HEK293 (cell line): ENCODE results near the gene WDFY2.

Experiments used
- CTCF ChIA-PET: fragments of 350-600 bp; formaldehyde crosslinking; extraction: SDS; loops from one replicate; lab custom pipeline; 2021; ENCODE audit warnings: antibody characterized with exemption; lab: Yijun Ruan, JAX
- POLR2A ChIA-PET: fragments of 300-600 bp; formaldehyde crosslinking; extraction: SDS; loops from one replicate; lab custom pipeline; 2020; ENCODE audit warnings: antibody characterized with exemption, inconsistent platforms; lab: Yijun Ruan, JAX
- H3K27ac ChIP-seq: fragments of 200-500 bp; sonication (Bioruptor generic); 2 replicates; pipeline ENCODE4 v1.5.1; 2014; ENCODE audit warnings: low read depth, low read length, control low read depth, inconsistent platforms; ENCODE audit errors: extremely low read depth
- H3K36me3 ChIP-seq, 2 experiments: fragments of 200-500 bp in 1 of 2; sonication (Bioruptor generic) in 1 of 2; 1 replicate in 1 of 2; 2 replicates in 1 of 2; pipeline ENCODE4 v1.5.1; 2014 to 2017; ENCODE audit warnings: inconsistent platforms in 2 of 2, low read length in 2 of 2; ENCODE audit not compliant: control insufficient read depth in 2 of 2, insufficient read depth in 1 of 2
- H3K4me1 ChIP-seq: fragments of 200-500 bp; sonication (Bioruptor generic); 2 replicates; pipeline ENCODE4 v1.5.1; 2014; ENCODE audit warnings: mild to moderate bottlenecking, low read length, inconsistent platforms; ENCODE audit not compliant: control insufficient read depth, insufficient read depth
- H3K4me3 ChIP-seq: 2 replicates; pipeline ENCODE4 v1.5.1; 2011; ENCODE audit warnings: low read depth, mild to moderate bottlenecking, control low read depth, low read length, moderate library complexity
- H3K9me3 ChIP-seq: fragments of 200-500 bp; sonication (Bioruptor generic); 2 replicates; pipeline ENCODE4 v1.5.1; 2014; ENCODE audit warnings: low read depth, low read length, inconsistent platforms; ENCODE audit not compliant: control insufficient read depth, insufficient read depth
- BCL6B ChIP-seq: fragments of 450-650 bp; formaldehyde crosslinking; IDR thresholded peaks from 2 replicates; pipeline ENCODE4 v1.5.1; 2017; ENCODE audit warnings: missing biosample characterization, missing genetic modification characterization
- KLF8 ChIP-seq: fragments of 450-650 bp; formaldehyde crosslinking; IDR thresholded peaks from 2 replicates; pipeline ENCODE4 v1.5.1; 2016; ENCODE audit warnings: missing biosample characterization, missing genetic modification characterization
- WT1 ChIP-seq: fragments of 450-650 bp; formaldehyde crosslinking; IDR thresholded peaks from 2 replicates; pipeline ENCODE4 v1.5.1; 2016; ENCODE audit warnings: missing biosample characterization, missing genetic modification characterization
- ZBTB20 ChIP-seq: fragments of 450-650 bp; formaldehyde crosslinking; IDR thresholded peaks from 2 replicates; pipeline ENCODE4 v1.5.1; 2016; ENCODE audit warnings: missing biosample characterization, missing genetic modification characterization
- ZNF112 ChIP-seq: fragments of 450-650 bp; formaldehyde crosslinking; IDR thresholded peaks from 2 replicates; pipeline ENCODE4 v1.5.0; 2017; ENCODE audit warnings: missing biosample characterization, missing genetic modification characterization
- ZNF114 ChIP-seq: fragments of 450-650 bp; formaldehyde crosslinking; IDR thresholded peaks from 2 replicates; pipeline ENCODE4 v1.5.0; 2017; ENCODE audit warnings: missing biosample characterization, missing genetic modification characterization
- ZNF221 ChIP-seq: fragments of 450-650 bp; formaldehyde crosslinking; IDR thresholded peaks from 2 replicates; pipeline ENCODE4 v1.5.1; 2017; ENCODE audit warnings: missing biosample characterization, missing genetic modification characterization, borderline replicate concordance
- ZNF280C ChIP-seq: fragments of 450-650 bp; formaldehyde crosslinking; IDR thresholded peaks from 2 replicates; pipeline ENCODE4 v1.5.1; 2016; ENCODE audit warnings: missing biosample characterization, missing genetic modification characterization
- ZNF335 ChIP-seq: fragments of 450-650 bp; formaldehyde crosslinking; conservative IDR thresholded peaks from 2 replicates; pipeline ENCODE4 v1.5.1; 2016; ENCODE audit warnings: missing biosample characterization, missing genetic modification characterization
- ZNF37A ChIP-seq: fragments of 450-650 bp; IDR thresholded peaks from 2 replicates; pipeline ENCODE4 v1.5.1; 2018; ENCODE audit warnings: missing biosample characterization, missing genetic modification characterization
- ZNF560 ChIP-seq: fragments of 450-650 bp; formaldehyde crosslinking; IDR thresholded peaks from 2 replicates; pipeline ENCODE4 v1.5.1; 2017; ENCODE audit warnings: missing biosample characterization, missing genetic modification characterization, borderline replicate concordance
- ZNF596 ChIP-seq: fragments of 450-650 bp; IDR thresholded peaks from 2 replicates; pipeline ENCODE4 v1.5.0; 2018; ENCODE audit warnings: missing biosample characterization, mild to moderate bottlenecking, missing genetic modification characterization, moderate library complexity
- ZNF654 ChIP-seq: fragments of 450-650 bp; formaldehyde crosslinking; IDR thresholded peaks from 2 replicates; pipeline ENCODE4 v1.5.1; 2016; ENCODE audit warnings: low read depth, missing biosample characterization, missing genetic modification characterization
- ZNF777 ChIP-seq: fragments of 450-650 bp; formaldehyde crosslinking; IDR thresholded peaks from 2 replicates; pipeline ENCODE4 v1.5.1; 2017; ENCODE audit warnings: missing biosample characterization, missing genetic modification characterization, borderline replicate concordance
- ZNF785 ChIP-seq: fragments of 450-650 bp; formaldehyde crosslinking; IDR thresholded peaks from 2 replicates; pipeline ENCODE4 v1.5.1; 2016; ENCODE audit warnings: missing biosample characterization, missing genetic modification characterization
- ZNF791 ChIP-seq: fragments of 450-650 bp; formaldehyde crosslinking; IDR thresholded peaks from 2 replicates; pipeline ENCODE4 v1.5.1; 2016; ENCODE audit warnings: missing biosample characterization, missing genetic modification characterization
- ZNF830 ChIP-seq: fragments of 450-650 bp; IDR thresholded peaks from 2 replicates; pipeline ENCODE4 v1.5.0; 2018; ENCODE audit warnings: missing biosample characterization, missing genetic modification characterization, low read depth, mild to moderate bottlenecking, moderate library complexity
- TF ChIP-seq, protein P1 (sequence below): fragments of 450-650 bp; formaldehyde crosslinking; IDR thresholded peaks from 2 replicates; pipeline ENCODE4 v1.5.1; 2016; ENCODE audit warnings: missing biosample characterization, missing genetic modification characterization
- TF ChIP-seq, protein P2 (sequence below): fragments of 450-650 bp; formaldehyde crosslinking; IDR thresholded peaks from 2 replicates; pipeline ENCODE4 v1.5.1; 2016; ENCODE audit warnings: missing biosample characterization, missing genetic modification characterization, borderline replicate concordance

WDFY2 gene

DNA sequence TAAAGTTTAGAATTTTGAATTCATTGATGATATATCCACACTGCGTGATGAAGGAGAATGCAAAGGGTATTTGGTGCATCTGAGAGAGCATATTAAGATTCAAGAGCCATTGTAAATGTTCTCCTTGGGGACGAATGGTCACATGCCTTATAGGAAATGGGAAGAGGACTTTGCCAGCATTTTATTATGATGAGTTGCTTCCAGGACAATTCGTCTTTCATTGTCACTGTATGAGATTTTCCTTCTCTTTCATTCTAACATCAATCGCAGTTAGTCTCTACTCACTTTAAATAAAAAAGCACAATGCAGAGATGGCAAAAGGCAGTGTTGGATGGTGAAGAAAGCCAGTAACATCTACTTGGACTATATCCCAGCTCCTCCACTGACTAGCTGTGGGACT is 21.4 kb downstream of the WDFY2 start (continued):
- TF ChIP-seq ZNF777 (tag by site-specific recombination) (no peak), BCL6B (tag by site-specific recombination) (no peak), ZNF785 (no peak), ZNF791 (tag by site-specific recombination) (no peak)

GRCh38 chr13:51607165-51607564 is 22.9 kb downstream of the WDFY2 start:
- no peaks in the 10 kb centered on the region for H3K36me3 ChIP-seq
- H3K9me3 ChIP-seq = no peaks in the 10 kb centered on the region
- no peak overlapping the region for H3K27ac ChIP-seq
- 0 out of 2 replicates have a peak, but pooled peaks cover 2% of the 10 kb centered on the region for H3K4me1 ChIP-seq
- TF ChIP-seq ZNF830 (tag by site-specific recombination) (no peak), ZNF221 (tag by site-specific recombination) (no peak), ZNF114 (tag by site-specific recombination) (no peak), ZNF280C (tag by site-specific recombination) (no peak), ZBTB20 (tag by site-specific recombination) (no peak), ZNF112 (tag by site-specific recombination) (no peak), ZNF596 (tag by site-specific recombination) (no peak), WT1 (tag by site-specific recombination) (no peak)
- ChIA-PET POLR2A (no interaction called here), CTCF (no interaction called here)
- no peak overlapping the region for H3K4me3 ChIP-seq

DNA sequence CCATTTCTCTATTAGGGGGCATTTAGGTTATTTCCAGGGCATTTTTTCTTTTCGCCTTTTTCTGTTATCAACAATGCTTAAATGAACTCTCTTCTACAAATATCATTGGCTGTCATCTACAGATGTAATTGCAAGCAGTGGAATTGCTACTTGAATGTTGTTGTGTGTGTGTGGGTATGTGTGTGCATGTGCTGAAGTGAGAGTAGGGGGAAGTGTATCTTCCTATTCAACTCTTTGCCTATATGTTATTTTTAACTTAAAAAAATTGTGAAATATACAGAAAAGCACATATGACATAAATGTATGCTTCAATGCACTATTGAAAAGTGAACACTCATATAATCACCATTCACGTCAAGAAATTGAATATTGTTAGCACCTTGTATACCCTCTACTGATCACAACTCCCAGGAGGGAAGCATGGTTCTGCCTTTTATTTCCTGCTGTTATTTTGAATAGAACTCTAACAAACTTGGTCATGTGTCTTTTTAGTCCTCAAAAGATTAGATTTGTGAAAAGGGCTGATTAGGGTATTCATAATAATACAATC is 24.7 kb downstream of the WDFY2 start:
- H3K9me3 ChIP-seq = no peaks in the 10 kb centered on the region
- H3K4me1 ChIP-seq = 0 out of 2 replicates have a peak, but pooled peaks cover 5% of the 10 kb centered on the region
- H3K36me3 ChIP-seq = no peaks in the 10 kb centered on the region
- H3K4me3 ChIP-seq = no peak overlapping the region
- POLR2A ChIA-PET = interaction anchor here (1.1 kb wide), 1 partner anchor 24 kb away, joined by 3 read pairs; no protein-coding TSS in a partner anchor
- CTCF ChIA-PET = interaction anchor here (0.6 kb wide), 1 partner anchor 74 kb away, joined by 4 read pairs; no protein-coding TSS in a partner anchor
- no peak overlapping the region for H3K27ac ChIP-seq
- TF ChIP-seq ZNF654 = no peak
- TF ChIP-seq, protein P1, sequence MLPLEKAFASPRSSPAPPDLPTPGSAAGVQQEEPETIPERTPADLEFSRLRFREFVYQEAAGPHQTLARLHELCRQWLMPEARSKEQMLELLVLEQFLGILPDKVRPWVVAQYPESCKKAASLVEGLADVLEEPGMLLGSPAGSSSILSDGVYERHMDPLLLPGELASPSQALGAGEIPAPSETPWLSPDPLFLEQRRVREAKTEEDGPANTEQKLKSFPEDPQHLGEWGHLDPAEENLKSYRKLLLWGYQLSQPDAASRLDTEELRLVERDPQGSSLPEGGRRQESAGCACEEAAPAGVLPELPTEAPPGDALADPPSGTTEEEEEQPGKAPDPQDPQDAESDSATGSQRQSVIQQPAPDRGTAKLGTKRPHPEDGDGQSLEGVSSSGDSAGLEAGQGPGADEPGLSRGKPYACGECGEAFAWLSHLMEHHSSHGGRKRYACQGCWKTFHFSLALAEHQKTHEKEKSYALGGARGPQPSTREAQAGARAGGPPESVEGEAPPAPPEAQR (tag by site-specific recombination) = no peak
- TF ChIP-seq ZNF37A (tag by site-specific recombination) = no peak
- TF ChIP-seq ZNF560 (tag by site-specific recombination) = no peak
- TF ChIP-seq KLF8 (tag by site-specific recombination) = no peak
- TF ChIP-seq, protein P2, sequence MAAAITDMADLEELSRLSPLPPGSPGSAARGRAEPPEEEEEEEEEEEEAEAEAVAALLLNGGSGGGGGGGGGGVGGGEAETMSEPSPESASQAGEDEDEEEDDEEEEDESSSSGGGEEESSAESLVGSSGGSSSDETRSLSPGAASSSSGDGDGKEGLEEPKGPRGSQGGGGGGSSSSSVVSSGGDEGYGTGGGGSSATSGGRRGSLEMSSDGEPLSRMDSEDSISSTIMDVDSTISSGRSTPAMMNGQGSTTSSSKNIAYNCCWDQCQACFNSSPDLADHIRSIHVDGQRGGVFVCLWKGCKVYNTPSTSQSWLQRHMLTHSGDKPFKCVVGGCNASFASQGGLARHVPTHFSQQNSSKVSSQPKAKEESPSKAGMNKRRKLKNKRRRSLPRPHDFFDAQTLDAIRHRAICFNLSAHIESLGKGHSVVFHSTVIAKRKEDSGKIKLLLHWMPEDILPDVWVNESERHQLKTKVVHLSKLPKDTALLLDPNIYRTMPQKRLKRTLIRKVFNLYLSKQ (tag by site-specific recombination) = no peak
- no peak for TF ChIP-seq ZNF335 (tag by site-specific recombination)
